ENCODE measurements around the gene ABHD16A.

DNA sequence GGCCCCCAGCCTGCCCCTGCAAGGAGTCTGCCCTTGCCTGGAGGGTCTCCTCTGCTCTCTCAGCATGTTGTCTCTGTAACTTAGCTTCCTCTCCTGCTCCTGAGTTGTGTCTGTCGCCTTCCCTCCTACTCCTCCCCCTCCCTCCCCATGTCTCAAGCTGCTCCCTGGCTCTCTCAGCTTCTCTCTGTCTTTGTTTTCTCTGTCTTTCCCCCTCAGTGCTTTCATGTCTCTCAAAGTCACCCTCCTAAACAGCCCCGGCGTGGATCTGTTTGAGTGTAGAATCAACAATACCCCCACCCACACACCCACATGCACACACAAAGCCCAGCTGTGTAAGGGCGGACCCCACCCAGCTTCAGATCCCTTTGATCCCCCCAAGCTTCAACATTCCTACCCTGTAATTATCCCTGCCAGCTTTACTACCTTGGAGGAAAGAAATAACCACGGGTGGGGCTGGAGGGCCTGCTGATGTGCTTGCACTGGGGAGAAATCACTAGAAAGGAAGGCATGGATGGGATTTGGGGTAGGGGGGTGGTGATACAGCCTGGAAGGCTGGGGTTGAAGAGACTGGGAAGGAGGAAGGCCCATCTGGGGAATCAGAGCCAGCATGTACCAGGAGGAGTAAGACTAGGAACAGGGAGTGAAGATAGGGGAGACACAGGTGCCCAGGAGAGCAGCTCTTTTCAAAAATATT is 11.0 kb upstream of the ABHD16A start:
- TF ChIP-seq, protein P1, sequence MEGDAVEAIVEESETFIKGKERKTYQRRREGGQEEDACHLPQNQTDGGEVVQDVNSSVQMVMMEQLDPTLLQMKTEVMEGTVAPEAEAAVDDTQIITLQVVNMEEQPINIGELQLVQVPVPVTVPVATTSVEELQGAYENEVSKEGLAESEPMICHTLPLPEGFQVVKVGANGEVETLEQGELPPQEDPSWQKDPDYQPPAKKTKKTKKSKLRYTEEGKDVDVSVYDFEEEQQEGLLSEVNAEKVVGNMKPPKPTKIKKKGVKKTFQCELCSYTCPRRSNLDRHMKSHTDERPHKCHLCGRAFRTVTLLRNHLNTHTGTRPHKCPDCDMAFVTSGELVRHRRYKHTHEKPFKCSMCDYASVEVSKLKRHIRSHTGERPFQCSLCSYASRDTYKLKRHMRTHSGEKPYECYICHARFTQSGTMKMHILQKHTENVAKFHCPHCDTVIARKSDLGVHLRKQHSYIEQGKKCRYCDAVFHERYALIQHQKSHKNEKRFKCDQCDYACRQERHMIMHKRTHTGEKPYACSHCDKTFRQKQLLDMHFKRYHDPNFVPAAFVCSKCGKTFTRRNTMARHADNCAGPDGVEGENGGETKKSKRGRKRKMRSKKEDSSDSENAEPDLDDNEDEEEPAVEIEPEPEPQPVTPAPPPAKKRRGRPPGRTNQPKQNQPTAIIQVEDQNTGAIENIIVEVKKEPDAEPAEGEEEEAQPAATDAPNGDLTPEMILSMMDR (conservative IDR thresholded peaks at IDR 0.05) = no peak
- no peak for TF ChIP-seq ZFX (IDR thresholded peaks at IDR 0.05)
